ENCODE measurements around the gene CACNA1H.

- no peak for TF ChIP-seq EZH2phosphoT487 (IDR thresholded peaks at IDR 0.05; ENCODE audit: low read depth)
- TF ChIP-seq CTCF (IDR thresholded peaks at IDR 0.05; ENCODE audit: low read depth, low read length): no peak
These were observed 10.0 kb downstream of the CACNA1H start for GRCh38 chr16:1162701-1163566.

All from OCI-LY3 (cell line).